ENCODE data around the gene DCC. TPM values are rescaled to one million over a fixed set of nuclear protein-coding genes. Genes with fewer than 3 reads are reported as not detected.

Gene DCC
- total RNA-seq, 4 donors from 2014 or later, result 0.16 TPM; not detected in 3

GRCh38 chr18:52750995-52751394, 411.0 kb downstream of the DCC start:
- 70% methylated on average over 2 of the region's 2 CpGs for WGBS
- H3K36me3 ChIP-seq, result no peaks in the 10 kb centered on the region
- H3K4me3 ChIP-seq, result no peak overlapping the region
- H3K27ac ChIP-seq, result no peak overlapping the region
- no peak for TF ChIP-seq EP300 (IDR thresholded peaks at IDR 0.05)
- TF ChIP-seq POLR2AphosphoS5 (IDR thresholded peaks at IDR 0.05), result no peak
- TF ChIP-seq POLR2A (IDR thresholded peaks at IDR 0.05), result no peak
- no peak for TF ChIP-seq CTCF (IDR thresholded peaks at IDR 0.05)
- H3K4me1 ChIP-seq, result no peaks in the 10 kb centered on the region
- H3K9me3 ChIP-seq, result no peaks in the 10 kb centered on the region
- no peaks in the 10 kb centered on the region for H3K27me3 ChIP-seq
- no peak for DNase-seq (ENCODE audit: low spot score in 2 of 2)

GRCh38 chr18:52764316-52764715, 424.3 kb downstream of the DCC start:
- Histone ChIP-seq H3K9me3 (peaks cover 2% of the 10 kb centered on the region), H3K4me1 (no peaks in the 10 kb centered on the region), H3K27ac (no peak overlapping the region), H3K27me3 (no peaks in the 10 kb centered on the region), H3K36me3 (no peaks in the 10 kb centered on the region), H3K4me3 (no peak overlapping the region)
- TF ChIP-seq CTCF (IDR thresholded peaks at IDR 0.05) (no peak), EP300 (IDR thresholded peaks at IDR 0.05) (no peak), POLR2A (IDR thresholded peaks at IDR 0.05) (no peak), POLR2AphosphoS5 (IDR thresholded peaks at IDR 0.05) (no peak)
- no peak for DNase-seq (ENCODE audit: low spot score in 2 of 2)
- WGBS, result 46% methylated on average over 3 of the region's 3 CpGs

- WGBS, result 77% methylated on average over 7 of the region's 9 CpGs
- H3K27ac ChIP-seq, result no peak overlapping the region
- no peak overlapping the region for H3K4me3 ChIP-seq
- no peaks in the 10 kb centered on the region for H3K36me3 ChIP-seq
- DNase-seq (ENCODE audit: low spot score in 2 of 2), result no peak
- H3K4me1 ChIP-seq, result no peaks in the 10 kb centered on the region
- no peaks in the 10 kb centered on the region for H3K27me3 ChIP-seq
- peaks cover 2% of the 10 kb centered on the region for H3K9me3 ChIP-seq
- TF ChIP-seq CTCF (IDR thresholded peaks at IDR 0.05) (no peak), EP300 (IDR thresholded peaks at IDR 0.05) (no peak), POLR2AphosphoS5 (IDR thresholded peaks at IDR 0.05) (no peak), POLR2A (IDR thresholded peaks at IDR 0.05) (no peak)
Measured at GRCh38 chr18:52766002-52766545, 426.1 kb downstream of the DCC start.

- H3K4me1 ChIP-seq, result no peaks in the 10 kb centered on the region
- DNase-seq (ENCODE audit: low spot score in 2 of 2), result no peak
- no peaks in the 10 kb centered on the region for H3K27me3 ChIP-seq
- H3K4me3 ChIP-seq, result no peak overlapping the region
- H3K27ac ChIP-seq, result no peak overlapping the region
- no peaks in the 10 kb centered on the region for H3K36me3 ChIP-seq
- TF ChIP-seq EP300 (IDR thresholded peaks at IDR 0.05), result no peak
- TF ChIP-seq POLR2AphosphoS5 (IDR thresholded peaks at IDR 0.05), result no peak
- TF ChIP-seq CTCF (IDR thresholded peaks at IDR 0.05), result no peak
- no peak for TF ChIP-seq POLR2A (IDR thresholded peaks at IDR 0.05)
- no peaks in the 10 kb centered on the region for H3K9me3 ChIP-seq
- WGBS, result 76% methylated on average over 5 of the region's 5 CpGs
Measured at GRCh38 chr18:52781113-52781512, 441.1 kb downstream of the DCC start.

- WGBS, result 37% methylated on average over 2 of the region's 2 CpGs
- Histone ChIP-seq H3K4me3 (no peak overlapping the region), H3K27me3 (no peaks in the 10 kb centered on the region), H3K36me3 (no peaks in the 10 kb centered on the region), H3K9me3 (peaks cover 33% of the 10 kb centered on the region), H3K27ac (no peak overlapping the region), H3K4me1 (no peaks in the 10 kb centered on the region)
- DNase-seq (ENCODE audit: low spot score in 2 of 2), result no peak
- no peak for TF ChIP-seq POLR2A (IDR thresholded peaks at IDR 0.05)
- no peak for TF ChIP-seq POLR2AphosphoS5 (IDR thresholded peaks at IDR 0.05)
- no peak for TF ChIP-seq EP300 (IDR thresholded peaks at IDR 0.05)
- TF ChIP-seq CTCF (IDR thresholded peaks at IDR 0.05), result no peak
Measured at GRCh38 chr18:52791321-52791720, 451.3 kb downstream of the DCC start.
